ENCODE data around the gene PLXNC1. TPM values are rescaled to one million over a fixed set of nuclear protein-coding genes. Genes with fewer than 3 reads are reported as not detected.

Gene PLXNC1
- total RNA-seq, 1 donor from 2014 or later: under 0.01 TPM

- no peaks in the 10 kb centered on the region for H3K36me3 ChIP-seq (ENCODE audit: control insufficient read depth, insufficient read depth, low read length)
- TF ChIP-seq CTCF (IDR thresholded peaks at IDR 0.05; ENCODE audit: insufficient read depth, low read length, severe bottlenecking): no peak
- DNase-seq (ENCODE audit: low read depth) (no peak), FAIRE-seq (no peak)
- no peak overlapping the region for H3K4me3 ChIP-seq (ENCODE audit: low read depth, low read length)
- peaks cover 4% of the 10 kb centered on the region for H3K27me3 ChIP-seq (ENCODE audit: control insufficient read depth, insufficient read depth, low read length)
These were observed 16.8 kb downstream of the PLXNC1 start for GRCh38 chr12:94165138-94165537.

GRCh38 chr12:94165670-94166364 lies 17.4 kb downstream of the PLXNC1 start:
- DNase-seq (ENCODE audit: low read depth): no peak
- H3K27me3 ChIP-seq (ENCODE audit: control insufficient read depth, insufficient read depth, low read length): peaks cover 4% of the 10 kb centered on the region
- no peak for TF ChIP-seq CTCF (IDR thresholded peaks at IDR 0.05; ENCODE audit: insufficient read depth, low read length, severe bottlenecking)
- H3K4me3 ChIP-seq (ENCODE audit: low read depth, low read length): no peak overlapping the region
- no peaks in the 10 kb centered on the region for H3K36me3 ChIP-seq (ENCODE audit: control insufficient read depth, insufficient read depth, low read length)
- FAIRE-seq: no peak

GRCh38 chr12:94167071-94167755 lies 18.8 kb downstream of the PLXNC1 start:
- Histone ChIP-seq H3K36me3 (ENCODE audit: control insufficient read depth, insufficient read depth, low read length) (no peaks in the 10 kb centered on the region), H3K27me3 (ENCODE audit: control insufficient read depth, insufficient read depth, low read length) (peaks cover 4% of the 10 kb centered on the region), H3K4me3 (ENCODE audit: low read depth, low read length) (no peak overlapping the region)
- DNase-seq (ENCODE audit: low read depth): no peak
- FAIRE-seq: no peak
- TF ChIP-seq CTCF (IDR thresholded peaks at IDR 0.05; ENCODE audit: insufficient read depth, low read length, severe bottlenecking): no peak

GRCh38 chr12:94167756-94168416 lies 19.5 kb downstream of the PLXNC1 start:
- Histone ChIP-seq H3K36me3 (ENCODE audit: control insufficient read depth, insufficient read depth, low read length) (no peaks in the 10 kb centered on the region), H3K27me3 (ENCODE audit: control insufficient read depth, insufficient read depth, low read length) (peaks cover 4% of the 10 kb centered on the region)
- FAIRE-seq: no peak

GRCh38 chr12:94169495-94169894 lies 21.1 kb downstream of the PLXNC1 start:
- H3K36me3 ChIP-seq (ENCODE audit: control insufficient read depth, insufficient read depth, low read length): no peaks in the 10 kb centered on the region
- peaks cover 4% of the 10 kb centered on the region for H3K27me3 ChIP-seq (ENCODE audit: control insufficient read depth, insufficient read depth, low read length)
- FAIRE-seq (no peak), DNase-seq (ENCODE audit: low read depth) (no peak)
- H3K4me3 ChIP-seq (ENCODE audit: low read depth, low read length): no peak overlapping the region
- no peak for TF ChIP-seq CTCF (IDR thresholded peaks at IDR 0.05; ENCODE audit: insufficient read depth, low read length, severe bottlenecking)

More at GRCh38 chr12:94167756-94168416, 19.5 kb downstream of the PLXNC1 start:
- no peak for DNase-seq (ENCODE audit: low read depth)
- no peak for TF ChIP-seq CTCF (IDR thresholded peaks at IDR 0.05; ENCODE audit: insufficient read depth, low read length, severe bottlenecking)
- no peak overlapping the region for H3K4me3 ChIP-seq (ENCODE audit: low read depth, low read length)
